Stimulated activated CD8-positive, alpha-beta memory T cell treated with anti-CD3 and anti-CD28 coated beads, Interleukin-12 subunit alpha, Interleukin-12 subunit beta, amount 100 ng/mL, for 4 hours (primary cell): ENCODE data around the gene ADAMTS4.

Source experiments
- DNase-seq: peaks from one replicate; pipeline ENCODE4 v3.0.0-alpha.2; 2020; ENCODE audit warnings: low read depth

Gene ADAMTS4

DNA sequence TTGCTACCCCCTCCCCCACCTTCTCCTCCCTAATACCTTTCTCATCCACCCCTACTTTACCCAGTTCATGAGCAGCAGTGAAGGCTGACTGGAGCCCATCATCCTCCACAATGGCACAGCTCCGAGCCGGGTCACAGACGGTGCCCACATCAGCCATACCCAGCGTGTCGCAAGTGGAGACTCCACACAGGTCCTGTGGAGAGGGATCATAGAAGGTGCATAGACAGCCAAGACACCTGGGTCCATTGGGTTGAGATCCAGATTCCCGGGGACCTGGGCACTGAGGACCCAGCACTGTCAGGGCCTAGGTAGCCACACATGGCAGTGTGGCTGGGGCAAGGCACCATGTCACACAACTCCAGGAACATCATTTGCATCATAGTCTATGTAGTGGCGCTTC lies 2.7 kb downstream of the ADAMTS4 start:
- DNase-seq: no peak

DNA sequence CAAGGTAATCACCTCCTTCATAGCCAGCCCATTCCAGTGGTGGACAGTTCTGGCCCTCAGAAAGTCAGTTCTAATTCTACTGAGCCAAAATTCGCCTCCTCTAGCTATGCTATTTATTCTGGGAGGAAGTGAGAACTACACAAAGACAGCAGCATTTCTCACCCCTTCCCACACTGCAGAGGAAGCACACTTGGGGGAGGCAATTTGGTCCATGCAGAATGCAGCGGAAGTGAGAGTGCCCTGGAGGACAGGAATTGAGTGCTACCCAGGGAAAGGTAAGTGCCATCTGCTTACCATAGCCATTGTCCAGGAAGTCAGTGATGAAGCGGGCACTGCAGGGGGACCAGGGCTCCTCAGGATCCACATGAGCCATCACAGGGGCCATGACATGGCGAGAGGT lies 3.7 kb downstream of the ADAMTS4 start:
- DNase-seq: no peak

DNA sequence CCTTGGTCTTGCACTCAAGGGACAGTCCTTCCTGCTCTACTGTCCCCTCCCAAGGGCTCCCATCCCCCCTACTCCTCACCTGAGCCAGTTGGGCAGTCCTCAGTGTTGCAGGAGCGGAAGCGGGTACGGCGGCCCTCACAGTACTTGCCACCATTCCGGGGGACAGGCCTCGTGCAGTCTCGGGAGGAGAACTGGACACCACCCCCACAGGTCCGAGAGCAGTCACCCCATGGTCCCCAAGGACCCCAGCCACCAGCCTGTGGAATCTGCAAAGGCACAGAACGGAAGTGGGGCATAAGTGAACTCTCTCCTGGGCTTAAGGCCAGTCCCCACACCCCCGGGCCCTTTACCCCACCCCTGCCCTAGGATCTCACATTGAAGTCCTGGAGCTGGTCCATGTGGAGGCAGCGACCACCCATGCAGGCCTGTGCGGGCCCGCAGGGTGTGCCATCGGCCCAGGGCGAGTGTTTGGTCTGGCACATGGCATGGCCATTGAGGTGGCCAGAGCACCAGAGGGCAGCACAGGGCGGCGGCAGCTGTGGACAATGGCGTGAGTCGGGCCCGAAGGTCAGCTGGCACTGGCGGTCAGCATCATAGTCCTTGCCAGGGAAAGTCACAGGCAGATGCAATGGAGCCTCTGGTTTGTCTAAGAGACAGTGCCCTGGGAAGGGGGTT lies 5.2 kb downstream of the ADAMTS4 start:
- no peak for DNase-seq

DNA sequence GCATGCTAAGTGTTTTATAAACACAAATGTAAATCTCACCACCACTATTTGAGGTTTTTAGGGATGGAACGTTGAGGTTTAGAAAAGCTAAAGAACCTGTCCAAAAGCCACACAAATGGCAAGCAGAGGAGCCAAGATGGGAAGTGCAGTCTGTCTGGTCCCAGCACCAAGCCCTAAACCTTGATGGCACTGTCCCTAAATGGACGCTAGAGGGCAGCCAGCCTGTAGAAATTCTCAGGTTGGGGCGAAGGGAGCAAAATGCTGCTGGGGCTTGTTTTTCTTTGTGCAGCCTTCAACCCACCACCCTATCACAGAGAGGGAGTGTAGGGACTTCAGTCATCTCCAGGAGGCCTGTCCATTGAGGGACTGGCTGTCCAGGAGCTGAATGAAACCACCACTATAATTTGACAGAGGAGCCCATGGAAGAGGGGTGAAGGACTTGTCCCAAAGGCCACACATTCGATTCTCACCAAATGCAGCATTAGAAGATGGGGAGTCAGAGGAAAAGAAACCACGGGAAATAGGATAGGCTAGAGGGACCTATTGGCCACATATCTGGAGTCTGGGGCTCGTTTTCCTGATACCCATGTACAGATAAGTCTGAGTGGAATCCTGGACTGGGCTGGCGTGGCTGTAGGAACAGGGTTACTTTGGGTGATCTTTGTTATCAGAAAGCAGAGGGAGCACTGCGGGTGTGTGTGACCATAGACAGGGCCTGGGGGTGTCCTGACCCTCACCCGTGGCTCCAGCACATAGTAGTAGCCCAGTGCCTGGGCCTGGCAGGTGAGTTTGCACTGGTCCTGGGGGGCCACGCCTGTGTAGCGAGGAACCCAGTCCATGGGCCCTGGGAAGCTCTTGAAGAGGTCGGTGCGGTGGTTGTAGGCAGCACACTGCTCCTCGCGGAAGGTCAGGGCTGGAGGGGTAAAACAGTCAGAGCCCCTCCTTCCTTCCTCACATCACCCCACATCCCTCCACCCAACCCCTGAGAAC lies 6.1 kb downstream of the ADAMTS4 start:
- no peak for DNase-seq

DNA sequence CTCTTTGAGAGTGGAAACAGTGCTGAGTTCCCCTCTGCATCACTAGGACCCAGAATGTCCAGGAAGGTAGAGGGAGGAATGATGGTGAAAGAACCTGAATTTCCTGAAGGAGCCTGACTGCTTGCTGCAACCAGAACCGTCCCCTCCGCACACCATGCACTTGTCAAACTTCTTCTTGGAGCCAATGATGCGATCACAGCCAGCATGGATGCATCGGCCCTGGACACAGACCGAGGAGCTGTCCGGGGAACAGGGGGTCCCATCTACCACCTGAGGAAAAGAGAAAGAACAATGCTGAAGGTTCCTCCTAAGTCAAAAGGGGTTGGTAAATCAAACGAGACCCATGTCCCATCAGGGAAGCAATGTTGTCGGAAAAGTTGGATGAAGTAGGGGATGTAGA lies 6.9 kb downstream of the ADAMTS4 start:
- DNase-seq: no peak

DNA sequence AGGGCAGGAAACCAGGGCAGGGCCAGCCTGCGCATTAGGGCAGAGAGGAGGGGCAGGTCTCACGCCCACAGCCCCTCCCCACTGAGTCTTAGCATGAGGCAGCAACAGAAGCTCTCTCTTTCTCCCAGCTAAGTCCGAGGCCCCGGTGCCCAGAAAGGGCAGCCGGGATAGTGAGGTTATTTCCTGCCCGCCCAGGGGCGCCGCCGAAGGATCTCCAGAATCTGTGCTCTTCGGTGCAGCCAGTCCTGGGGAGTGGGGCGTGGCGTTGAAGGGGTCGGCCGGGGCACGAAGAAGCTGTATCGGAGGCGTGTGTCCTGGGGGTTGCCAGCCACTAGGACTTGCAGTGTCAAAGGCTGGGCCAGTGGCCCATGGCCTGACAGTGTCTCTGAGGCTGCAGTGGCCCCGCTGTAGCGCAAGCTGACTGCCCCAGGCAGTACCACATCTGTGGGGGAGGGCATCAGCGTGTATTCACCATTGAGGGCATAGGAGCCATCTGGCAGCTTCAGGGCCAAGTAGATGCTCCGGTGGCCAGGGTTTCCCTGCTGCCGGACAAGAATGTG lies 7.8 kb downstream of the ADAMTS4 start:
- no peak for DNase-seq

DNA sequence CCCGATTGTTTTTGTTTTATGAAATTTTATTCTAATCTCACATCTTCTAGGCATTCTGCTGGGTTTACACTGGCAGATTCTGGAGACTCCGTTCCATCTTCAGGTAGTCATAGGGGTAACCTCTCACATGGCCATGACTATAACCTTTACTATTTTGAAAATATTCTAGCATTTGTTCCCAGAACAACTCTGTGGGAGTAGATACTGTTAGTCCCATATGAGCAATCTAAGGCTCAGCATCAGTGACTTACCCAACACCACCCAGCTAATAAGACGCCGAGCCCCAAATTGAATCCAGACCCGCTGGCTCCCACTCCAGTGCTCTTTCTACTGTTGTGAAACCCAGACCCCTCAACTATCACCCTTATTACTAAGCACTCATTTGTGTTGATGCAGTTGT lies 9.8 kb downstream of the ADAMTS4 start:
- no peak for DNase-seq

DNA sequence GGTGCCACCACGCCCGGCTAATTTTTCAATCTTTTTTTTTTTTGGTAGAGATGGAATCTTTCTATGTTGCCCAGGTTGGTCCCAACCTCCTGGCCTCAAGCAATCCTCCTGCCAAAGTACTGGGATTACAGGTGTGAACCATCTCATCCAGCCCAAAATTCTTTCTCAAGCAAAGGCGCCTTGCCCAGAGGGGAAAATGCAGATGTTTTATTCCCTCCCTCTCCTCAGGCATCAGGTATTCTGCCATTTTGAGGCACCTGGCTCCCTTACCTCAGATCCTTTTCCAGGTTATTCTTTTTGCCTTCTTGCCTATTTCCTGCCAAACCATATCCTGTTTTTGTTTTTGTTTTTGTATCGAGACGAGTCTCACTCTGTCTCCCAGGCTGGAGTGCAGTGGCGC lies 10.5 kb downstream of the ADAMTS4 start:
- no peak for DNase-seq

DNA sequence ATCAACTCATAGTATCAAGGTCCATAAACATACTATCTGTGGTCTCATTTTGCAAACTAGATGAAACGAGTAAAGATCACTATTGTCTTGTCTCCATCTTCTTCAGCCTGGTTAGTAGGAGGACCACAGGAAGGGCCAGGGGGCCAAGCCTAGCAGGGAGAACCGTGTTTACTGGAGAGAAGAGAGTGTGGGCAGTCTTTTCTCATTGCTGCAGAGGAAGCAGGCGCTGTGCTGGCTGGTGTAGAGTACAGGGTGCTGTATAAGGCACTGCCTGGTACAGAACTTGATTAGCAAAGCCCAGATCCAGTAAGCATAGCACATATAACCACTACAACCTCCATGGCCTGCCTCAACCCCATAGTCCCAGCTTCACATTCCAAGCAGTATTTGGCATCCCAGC lies 11.5 kb downstream of the ADAMTS4 start:
- DNase-seq: no peak

DNA sequence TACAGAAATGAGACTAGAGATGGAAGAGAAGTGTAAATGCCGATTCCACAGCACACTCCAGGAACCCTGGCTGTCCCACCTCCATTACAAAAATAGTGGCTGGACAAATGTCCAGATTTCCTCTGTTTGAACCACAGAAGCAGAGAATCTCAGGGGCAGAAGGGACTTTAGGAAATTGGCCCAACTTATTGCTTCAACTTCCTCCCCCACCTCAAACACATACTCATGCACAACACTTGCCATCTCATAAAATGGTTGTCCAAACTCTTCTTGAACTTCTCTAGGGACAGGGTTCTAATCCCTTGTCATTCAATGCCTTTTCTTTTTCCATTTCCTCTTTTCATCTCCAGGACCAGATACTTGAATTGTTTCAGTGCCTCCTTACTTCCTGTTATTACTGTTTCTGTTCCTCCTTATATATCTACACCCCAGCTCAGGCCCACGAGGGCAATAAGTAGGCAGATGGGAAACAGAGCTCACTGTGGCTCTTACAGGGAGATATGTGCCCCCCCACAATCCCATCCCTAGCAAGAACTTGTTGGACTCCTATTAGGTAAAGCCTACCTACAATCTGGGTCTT lies 13.0 kb downstream of the ADAMTS4 start:
- DNase-seq: no peak

DNA sequence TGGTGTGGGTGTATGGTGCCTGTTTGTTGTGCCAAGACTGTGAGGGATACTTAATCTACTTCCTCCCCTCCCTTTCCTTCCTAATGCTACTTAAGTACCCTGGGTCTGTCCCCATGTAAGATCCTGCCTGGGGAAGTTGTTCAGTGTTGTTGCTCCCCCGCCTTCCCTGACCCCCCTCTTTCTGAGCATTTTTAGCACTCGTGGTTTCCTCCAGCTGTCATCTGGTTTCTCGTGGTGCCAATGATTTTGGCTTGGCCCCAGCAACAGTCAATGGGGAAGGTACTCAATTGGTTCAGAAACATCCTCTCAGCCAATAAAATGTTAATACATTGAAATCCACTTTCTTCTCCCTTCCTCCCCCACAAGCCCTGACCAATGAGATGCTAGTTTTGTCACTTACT lies 13.6 kb downstream of the ADAMTS4 start:
- peak; percentile 47 for DNase-seq

DNA sequence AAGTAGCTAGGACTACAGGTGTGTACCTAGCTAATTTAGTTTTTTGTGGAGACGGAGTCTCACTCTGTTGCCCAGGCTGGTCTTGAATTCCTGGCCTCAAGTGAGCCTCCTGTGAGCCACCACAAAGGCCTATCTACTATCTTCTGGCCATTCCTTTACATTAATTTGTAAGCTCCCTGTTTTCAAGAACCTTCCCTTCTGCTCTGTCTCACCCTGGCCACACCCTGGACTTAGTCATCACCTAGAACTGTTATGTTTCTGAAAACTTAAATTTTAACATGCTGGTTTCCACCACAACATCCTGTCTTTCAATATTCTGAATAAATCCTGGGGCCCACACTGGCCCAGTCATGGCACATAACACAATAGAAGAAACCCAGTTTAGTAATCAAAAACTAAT lies 16.6 kb downstream of the ADAMTS4 start:
- DNase-seq: no peak

DNA sequence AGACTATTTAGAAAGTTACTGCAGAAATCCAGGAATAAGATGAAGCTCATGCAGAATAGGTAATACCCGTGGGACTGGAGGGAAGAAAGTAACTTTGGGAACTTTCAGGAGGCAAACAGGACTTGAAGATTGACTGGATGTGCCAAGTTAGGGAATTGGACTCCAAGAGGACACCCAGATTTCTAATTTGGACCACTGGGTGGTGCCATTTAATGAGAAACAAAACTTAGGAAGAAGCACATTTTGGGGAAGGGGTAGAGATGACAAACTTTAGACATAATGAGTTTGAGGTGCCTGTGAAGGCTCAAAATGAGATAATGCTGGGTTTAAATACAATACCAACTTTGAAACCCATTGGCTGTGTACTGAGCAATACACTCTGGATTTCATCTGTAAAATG lies 18.2 kb downstream of the ADAMTS4 start:
- no peak for DNase-seq

DNA sequence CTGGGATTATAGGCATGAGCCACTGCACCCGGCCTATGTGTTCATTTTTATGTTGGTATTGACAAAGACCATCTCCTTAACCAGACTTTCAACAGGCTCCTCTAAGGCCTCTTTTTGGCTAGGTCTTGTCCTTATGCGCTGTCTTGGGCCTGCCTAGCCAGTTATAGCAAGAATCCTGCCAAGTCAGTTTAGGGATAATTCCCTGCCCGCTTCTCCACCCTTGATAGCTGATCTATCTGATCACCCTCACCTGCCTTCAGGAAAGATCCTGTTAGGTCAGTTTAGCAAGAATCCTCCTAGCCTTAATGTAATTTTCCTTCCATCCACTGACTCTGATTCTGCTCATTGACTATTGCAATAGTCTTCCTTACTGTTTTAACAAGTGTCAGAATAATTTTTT lies 19.2 kb downstream of the ADAMTS4 start:
- no peak for DNase-seq

DNA sequence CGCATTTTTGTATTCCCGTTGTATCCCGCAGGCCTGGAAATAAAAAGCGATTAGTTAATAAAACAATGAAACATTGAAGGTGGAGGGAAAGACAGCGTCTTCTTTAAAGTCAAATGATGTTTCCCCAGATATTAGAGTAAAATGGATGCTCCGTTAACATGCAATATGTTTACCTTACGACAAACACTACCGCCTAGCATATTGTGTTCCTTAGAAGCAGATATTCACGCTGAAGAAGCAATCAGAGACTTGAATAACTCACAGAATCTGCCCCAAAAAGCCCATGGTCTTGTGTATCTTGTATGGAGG lies 21.0 kb downstream of the ADAMTS4 start:
- DNase-seq: no peak

DNA sequence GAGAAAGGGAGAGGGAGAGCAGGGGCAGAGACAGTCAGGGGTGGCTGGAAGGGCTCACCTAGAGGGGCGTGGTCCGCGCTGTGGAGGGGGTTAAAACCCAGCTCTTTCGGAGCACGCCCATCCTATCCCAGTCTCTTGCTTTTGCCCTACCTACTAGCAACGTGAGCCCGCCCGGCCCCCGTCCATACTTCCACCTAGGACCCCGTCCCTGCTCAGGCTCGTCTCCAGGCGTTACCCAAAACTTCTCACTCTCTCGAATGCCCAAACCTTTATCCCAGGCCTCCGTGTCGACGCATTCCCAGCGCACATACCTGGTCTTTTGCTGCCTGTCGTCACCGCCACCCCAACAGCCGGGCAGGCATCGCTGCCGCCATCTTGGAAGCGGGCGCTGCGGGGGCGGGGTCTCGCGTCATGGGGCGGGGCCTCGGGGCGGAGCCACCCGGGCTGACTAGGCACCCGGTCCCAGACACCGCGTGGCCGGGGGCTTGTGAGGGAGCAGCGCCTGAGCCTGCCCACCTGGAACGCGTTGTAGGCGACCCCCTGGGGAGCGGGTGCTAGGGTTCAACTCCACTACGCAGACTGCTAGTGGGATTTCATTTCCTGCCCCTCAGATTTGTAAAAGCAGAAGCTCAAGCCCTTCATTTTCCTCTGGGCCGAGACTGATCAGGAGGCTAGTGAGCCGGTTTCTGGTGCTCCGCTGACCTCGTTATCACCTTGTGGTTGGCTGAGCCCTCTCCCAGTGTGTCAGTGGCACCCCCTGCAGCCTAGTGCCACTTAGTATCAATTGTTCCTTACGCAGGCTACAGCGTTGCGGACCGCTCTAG lies 21.5 kb downstream of the ADAMTS4 start, which contains the start of gene B4GALT3:
TSS of gene B4GALT3 (minus strand) at position 396 of the 824 bp plus-strand sequence. CDS start 1,447 bp downstream, outside the sequence.
- DNase-seq: peak; percentile 93

DNA sequence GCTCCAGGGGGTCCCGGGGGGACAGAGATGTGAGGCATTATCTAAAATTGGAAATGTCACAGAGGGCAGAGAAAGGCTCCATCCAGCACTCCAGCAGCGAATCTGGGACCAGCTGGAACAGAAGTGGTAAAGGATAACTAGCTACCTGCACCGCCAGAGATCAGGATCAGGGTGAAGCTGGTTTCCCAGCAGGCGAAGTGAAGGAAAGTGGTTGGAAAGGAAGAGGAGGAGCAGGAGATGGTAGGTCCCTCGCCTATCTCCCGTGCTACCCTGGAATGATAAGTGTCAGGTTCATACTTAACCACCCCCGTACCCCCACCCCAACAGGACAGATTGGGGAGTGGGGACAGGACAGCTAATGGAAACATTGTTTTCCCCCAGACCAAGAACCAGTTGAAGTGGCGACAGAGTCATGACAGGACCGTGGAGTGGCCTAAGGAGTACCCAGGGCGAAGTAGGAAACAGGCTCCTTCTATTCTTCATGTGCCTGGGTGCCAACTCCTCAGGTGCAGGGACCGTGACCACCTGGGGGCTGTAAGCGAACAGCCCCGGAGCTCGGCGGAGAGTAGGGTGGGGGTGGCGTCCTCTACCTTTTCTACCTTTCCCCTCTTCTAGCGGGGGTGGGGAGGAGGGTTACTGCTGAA lies 22.3 kb downstream of the ADAMTS4 start:
- DNase-seq: no peak

DNA sequence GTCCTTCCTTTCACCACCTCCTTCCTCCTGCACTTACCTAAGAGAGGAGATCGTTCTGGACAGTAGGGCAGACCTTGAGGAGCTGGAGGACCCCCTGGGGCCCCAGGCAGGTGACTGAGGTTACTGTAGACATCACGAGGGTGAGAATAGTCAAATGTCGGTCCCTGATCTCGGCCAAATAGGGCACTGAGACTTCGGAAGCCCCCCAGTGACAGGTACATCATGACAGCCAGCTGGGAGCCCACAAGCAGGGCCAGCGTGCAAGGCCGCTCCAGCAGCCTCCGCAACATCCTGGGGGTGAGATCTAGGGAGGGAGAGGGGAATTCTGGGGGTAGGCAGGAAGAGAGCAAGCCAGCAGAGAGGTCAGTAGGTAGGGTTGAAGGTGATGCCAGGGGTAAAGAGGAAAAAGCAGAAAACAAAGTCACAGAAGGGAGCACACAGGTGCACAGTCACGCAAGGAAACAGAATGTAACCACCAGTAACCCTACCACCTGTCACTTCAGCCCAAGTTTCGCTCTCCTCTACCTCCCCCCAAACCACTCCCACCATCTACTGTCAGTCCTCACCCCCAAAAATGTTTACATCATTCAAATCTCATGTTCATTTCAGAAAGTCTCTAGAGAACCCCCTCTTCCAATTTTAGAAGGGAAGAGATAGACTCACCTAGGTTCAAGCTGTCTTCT lies 22.9 kb downstream of the ADAMTS4 start:
- DNase-seq: no peak

DNA sequence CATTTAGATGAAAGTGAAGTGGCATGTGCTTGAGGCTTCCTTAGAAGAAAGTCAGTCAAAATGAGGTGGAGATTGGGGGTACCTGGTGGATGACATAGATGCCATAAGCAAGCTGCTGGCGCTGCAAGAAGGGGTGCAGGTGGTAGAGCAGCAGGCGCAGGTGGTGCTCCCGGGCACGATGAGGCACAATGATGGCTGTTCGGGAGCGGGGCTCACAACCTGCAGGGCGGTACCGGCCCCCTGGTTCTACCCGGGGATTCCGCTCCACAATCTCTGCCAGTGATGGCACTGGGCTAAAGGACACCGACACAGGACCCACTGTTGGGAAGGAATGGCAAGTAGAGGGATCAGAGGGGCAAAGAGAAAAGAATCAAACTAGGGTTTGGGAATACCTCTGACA lies 23.9 kb downstream of the ADAMTS4 start:
- no peak for DNase-seq

DNA sequence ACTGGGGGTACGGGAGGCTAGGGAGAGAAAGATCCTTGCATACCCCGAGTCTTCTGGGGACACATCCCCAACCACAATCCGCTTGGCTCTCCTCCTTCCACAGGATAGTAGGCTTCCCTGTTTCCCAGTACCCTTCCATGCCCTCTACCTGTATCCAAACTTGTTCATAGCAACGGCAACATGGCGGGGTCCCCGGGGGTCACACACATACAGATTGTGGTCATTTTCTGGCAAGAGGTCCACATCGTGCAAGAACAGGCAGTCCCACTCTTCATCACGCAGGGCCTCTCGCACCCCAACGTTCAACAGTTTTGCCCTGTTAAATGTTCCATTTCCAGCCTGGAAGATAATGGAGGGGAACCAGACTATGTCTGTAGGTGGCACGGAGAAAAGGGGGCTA lies 25.1 kb downstream of the ADAMTS4 start:
- DNase-seq: no peak
